Caco-2 (cell line): ENCODE measurements around the gene ELMOD1. TPM values are rescaled to one million over a fixed set of nuclear protein-coding genes. Genes with fewer than 3 reads are reported as not detected.

Source experiments
- BruUV-seq: library from RNA; stranded (reverse); fragments of 400-500 nt; replicated peaks from 2 replicates; lab custom pipeline; 2021; lab: Mats Ljungman, UMichigan
- CTCF ChIA-PET: fragments of 300-600 bp; sonication (Branson Sonifier 250); formaldehyde crosslinking; loops from one replicate; lab custom pipeline; 2022; ENCODE audit warnings: antibody characterized with exemption; lab: Charles Lee
- POLR2A ChIA-PET: fragments of 300-600 bp; sonication (Branson Sonifier 250); formaldehyde crosslinking; loops from one replicate; lab custom pipeline; 2022; ENCODE audit warnings: antibody characterized with exemption; lab: Charles Lee
- DNase-seq, 2 experiments: peaks; one replicate each; pipeline versions ENCODE4 v3.0.0 to v3.0.0-alpha.2; 2020 to 2022
- H3K27me3 ChIP-seq: replicated peaks from 2 replicates; pipeline ENCODE4 v1.6.0; 2011; ENCODE audit warnings: low read length; ENCODE audit not compliant: control insufficient read depth, insufficient read depth
- H3K36me3 ChIP-seq: 2 replicates; pipeline ENCODE4 v1.5.1; 2011; ENCODE audit warnings: low read length; ENCODE audit not compliant: control insufficient read depth, insufficient read depth
- H3K4me1 ChIP-seq: fragments of 250-450 bp; sonication (Bioruptor Pico); 2 replicates; pipeline ENCODE4 v1.5.1; 2020; ENCODE audit warnings: mild to moderate bottlenecking
- H3K4me3 ChIP-seq: 2 replicates; pipeline ENCODE4 v1.5.1; 2011; ENCODE audit warnings: low read depth, mild to moderate bottlenecking, control low read depth, low read length
- H3K9me3 ChIP-seq: fragments of 250-450 bp; sonication (Bioruptor Pico); 2 replicates; pipeline ENCODE4 v1.5.1; 2020; ENCODE audit warnings: mild to moderate bottlenecking, moderate library complexity
- H3K27ac Mint-ChIP-seq: one replicate; pipeline ENCODE4 v1.8.0; 2022; ENCODE audit warnings: mixed read lengths; ENCODE audit not compliant: unreplicated experiment
- H3K27me3 Mint-ChIP-seq: one replicate; pipeline ENCODE4 v1.8.0; 2022; ENCODE audit warnings: mixed read lengths; ENCODE audit not compliant: insufficient read depth, unreplicated experiment
- H3K36me3 Mint-ChIP-seq: one replicate; pipeline ENCODE4 v1.8.0; 2022; ENCODE audit warnings: mild to moderate bottlenecking, mixed read lengths; ENCODE audit not compliant: insufficient read depth, unreplicated experiment
- H3K4me1 Mint-ChIP-seq: one replicate; pipeline ENCODE4 v1.8.0; 2022; ENCODE audit warnings: low read depth, mixed read lengths; ENCODE audit not compliant: unreplicated experiment
- H3K4me3 Mint-ChIP-seq: one replicate; pipeline ENCODE4 v1.8.0; 2022; ENCODE audit warnings: mild to moderate bottlenecking, moderate library complexity, mixed read lengths; ENCODE audit not compliant: unreplicated experiment
- H3K9me3 Mint-ChIP-seq: one replicate; pipeline ENCODE4 v1.8.0; 2022; ENCODE audit warnings: mixed read lengths; ENCODE audit not compliant: unreplicated experiment
- CTCF ChIP-seq, 2 experiments: fragments of 200-600 bp in 1 of 2; IDR thresholded peaks; 1 replicate in 1 of 2; 2 replicates in 1 of 2; pipeline versions ENCODE4 v1.5.1 to v1.8.0; 2011 to 2022; ENCODE audit warnings: antibody characterized with exemption in 1 of 2, control low read depth in 1 of 2, inconsistent platforms in 1 of 2, low read depth in 1 of 2, low read length in 1 of 2, mild to moderate bottlenecking in 1 of 2, moderate library complexity in 1 of 2; ENCODE audit not compliant: insufficient read depth in 1 of 2, severe bottlenecking in 1 of 2, unreplicated experiment in 1 of 2
- intact Hi-C: fragments of 100-400 bp; cut with micrococcal nuclease; formaldehyde crosslinking; loops from one replicate; pipeline ENCODE4 v1.10.0; 2022; ENCODE audit not compliant: unreplicated experiment
- total RNA-seq: library from RNA; stranded (reverse); gene quantifications from 2 replicates; pipeline ENCODE4 v1.2.3, GENCODE V29; 2022

The ELMOD1 gene
- total RNA-seq, 1 experiment from 2014 or later, result not detected

GRCh38 chr11:107682171-107682570 is 91.2 kb downstream of the ELMOD1 start:
- Histone ChIP-seq H3K4me1 (no peaks in the 10 kb centered on the region), H3K4me3 (no peak overlapping the region), H3K9me3 (no peaks in the 10 kb centered on the region; the same call in 1 of the 2 replicates), H3K36me3 (no peaks in the 10 kb centered on the region), H3K27me3 (no peaks in the 10 kb centered on the region)
- no peak for TF ChIP-seq CTCF (IDR thresholded peaks at IDR 0.05; ENCODE audit: insufficient read depth in 1 of 2, low read depth in 1 of 2, low read length in 1 of 2, severe bottlenecking in 1 of 2, unreplicated experiment in 1 of 2)
- no TSS peak for BruUV-seq
- no peaks in the 10 kb centered on the region for H3K36me3 Mint-ChIP-seq
- no peak overlapping the region for H3K4me3 Mint-ChIP-seq
- POLR2A ChIA-PET, result no interaction called here
- no peaks in the 10 kb centered on the region for H3K4me1 Mint-ChIP-seq
- intact Hi-C loops, result no loop called here
- no peaks in the 10 kb centered on the region for H3K9me3 Mint-ChIP-seq
- peaks cover 10% of the 10 kb centered on the region for H3K27me3 Mint-ChIP-seq
- no peak for DNase-seq
- no peak overlapping the region for H3K27ac Mint-ChIP-seq
- CTCF ChIA-PET, result no interaction called here

DNA sequence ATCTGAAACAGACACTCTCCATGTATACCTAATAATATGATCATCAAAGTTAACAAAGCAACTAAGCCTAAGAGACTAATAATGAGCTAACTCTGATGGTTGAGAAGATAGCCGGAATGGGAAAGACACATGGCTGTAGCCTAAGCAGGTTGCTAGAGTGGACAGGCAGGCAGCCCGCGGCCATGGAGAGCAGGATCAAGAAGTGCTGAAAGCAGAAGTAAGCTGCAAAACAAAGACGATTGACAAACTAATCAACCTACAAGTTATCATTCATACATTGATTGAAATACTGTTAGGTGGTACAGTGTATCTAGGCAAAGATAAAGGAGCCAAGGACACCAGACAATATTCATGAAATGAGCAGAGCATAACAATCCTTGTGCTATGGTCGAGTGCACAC is 91.6 kb downstream of the ELMOD1 start:
- Histone ChIP-seq H3K27me3 (no peaks in the 10 kb centered on the region), H3K9me3 (no peaks in the 10 kb centered on the region; the same call in 1 of the 2 replicates), H3K4me3 (no peak overlapping the region), H3K36me3 (no peaks in the 10 kb centered on the region), H3K4me1 (no peaks in the 10 kb centered on the region)
- Mint-ChIP-seq H3K27ac (no peak overlapping the region), H3K27me3 (peaks cover 10% of the 10 kb centered on the region), H3K4me1 (no peaks in the 10 kb centered on the region), H3K9me3 (no peaks in the 10 kb centered on the region), H3K4me3 (no peak overlapping the region), H3K36me3 (no peaks in the 10 kb centered on the region)
- ChIA-PET CTCF (no interaction called here), POLR2A (no interaction called here)
- no peak for TF ChIP-seq CTCF (IDR thresholded peaks at IDR 0.05; ENCODE audit: insufficient read depth in 1 of 2, low read depth in 1 of 2, low read length in 1 of 2, severe bottlenecking in 1 of 2, unreplicated experiment in 1 of 2)
- no TSS peak for BruUV-seq
- intact Hi-C loops, result no loop called here
- DNase-seq, result no peak

DNA sequence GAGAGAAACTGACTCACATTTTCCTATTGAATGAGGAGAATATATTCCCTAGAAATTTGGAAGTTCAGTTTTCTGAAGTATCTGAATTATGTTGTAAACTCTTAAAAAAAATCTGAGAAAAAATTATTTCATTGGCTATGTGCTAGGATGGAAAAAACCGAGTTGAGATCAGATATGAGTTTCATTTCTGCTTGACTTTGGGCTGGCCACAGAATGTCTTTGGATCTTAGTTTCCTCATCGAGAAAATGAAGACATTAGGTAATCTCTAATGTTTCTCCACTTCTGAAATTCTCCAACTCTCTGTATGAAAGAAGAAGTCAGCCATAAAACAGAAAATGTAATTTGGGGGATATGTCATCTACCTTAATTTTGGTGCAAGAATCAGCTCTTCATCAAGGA is 92.1 kb downstream of the ELMOD1 start:
- Mint-ChIP-seq H3K36me3 (no peaks in the 10 kb centered on the region), H3K9me3 (no peaks in the 10 kb centered on the region), H3K4me1 (no peaks in the 10 kb centered on the region), H3K4me3 (no peak overlapping the region), H3K27ac (no peak overlapping the region), H3K27me3 (peaks cover 10% of the 10 kb centered on the region)
- intact Hi-C loops, result no loop called here
- Histone ChIP-seq H3K4me1 (no peaks in the 10 kb centered on the region), H3K36me3 (no peaks in the 10 kb centered on the region), H3K4me3 (no peak overlapping the region), H3K9me3 (no peaks in the 10 kb centered on the region; the same call in 1 of the 2 replicates), H3K27me3 (no peaks in the 10 kb centered on the region)
- POLR2A ChIA-PET, result no interaction called here
- no peak for DNase-seq
- CTCF ChIA-PET, result no interaction called here
- TF ChIP-seq CTCF (IDR thresholded peaks at IDR 0.05; ENCODE audit: insufficient read depth in 1 of 2, low read depth in 1 of 2, low read length in 1 of 2, severe bottlenecking in 1 of 2, unreplicated experiment in 1 of 2), result no peak
- no TSS peak for BruUV-seq
